Activated naive CD8-positive, alpha-beta T cell (primary cell): ENCODE data around the gene PHACTR1.
"Not testable (repeated sequence)": the region's sequence is repeated elsewhere in the genome, so short reads cannot be mapped to it uniquely, and the experiment has no call there.

ENCODE experiments used
- H3K27ac Mint-ChIP-seq: one replicate; pipeline ENCODE4 v1.8.0; 2021; ENCODE audit warnings: mixed read lengths
- H3K27me3 Mint-ChIP-seq: one replicate; pipeline ENCODE4 v1.8.0; 2021; ENCODE audit warnings: mixed read lengths
- H3K36me3 Mint-ChIP-seq: one replicate; pipeline ENCODE4 v1.8.0; 2021; ENCODE audit warnings: mixed read lengths
- H3K4me1 Mint-ChIP-seq: one replicate; pipeline ENCODE4 v1.8.0; 2021; ENCODE audit warnings: low read depth, mixed read lengths
- H3K4me3 Mint-ChIP-seq: one replicate; pipeline ENCODE4 v1.8.0; 2021; ENCODE audit warnings: mild to moderate bottlenecking, mixed read lengths
- H3K9me3 Mint-ChIP-seq: one replicate; pipeline ENCODE4 v1.8.0; 2021; ENCODE audit warnings: low read depth, mixed read lengths

The PHACTR1 gene

GRCh38 chr6:12725263-12725662, 8.7 kb downstream of the PHACTR1 start:
- Mint-ChIP-seq H3K27ac (no peak overlapping the region), H3K9me3 (no peaks in the 10 kb centered on the region), H3K36me3 (no peaks in the 10 kb centered on the region), H3K27me3 (peaks cover 5% of the 10 kb centered on the region), H3K4me1 (no peaks in the 10 kb centered on the region), H3K4me3 (no peak overlapping the region)

GRCh38 chr6:12729467-12729866, 12.9 kb downstream of the PHACTR1 start:
- H3K4me1 Mint-ChIP-seq, result no peaks in the 10 kb centered on the region
- no peak overlapping the region for H3K4me3 Mint-ChIP-seq
- H3K9me3 Mint-ChIP-seq, result no peaks in the 10 kb centered on the region
- H3K27me3 Mint-ChIP-seq, result peaks cover 3% of the 10 kb centered on the region
- H3K36me3 Mint-ChIP-seq, result no peaks in the 10 kb centered on the region
- no peak overlapping the region for H3K27ac Mint-ChIP-seq

- H3K9me3 Mint-ChIP-seq, H3K4me1 Mint-ChIP-seq, H3K4me3 Mint-ChIP-seq, H3K36me3 Mint-ChIP-seq, H3K27ac Mint-ChIP-seq, H3K27me3 Mint-ChIP-seq: not testable (repeated sequence)
Observed at GRCh38 chr6:12730809-12731208, 14.2 kb downstream of the PHACTR1 start.

- Mint-ChIP-seq H3K9me3 (no peaks in the 10 kb centered on the region), H3K4me3 (no peak overlapping the region), H3K27ac (no peak overlapping the region), H3K36me3 (no peaks in the 10 kb centered on the region), H3K27me3 (peaks cover 3% of the 10 kb centered on the region), H3K4me1 (no peaks in the 10 kb centered on the region)
Observed at GRCh38 chr6:12733876-12734275, 17.3 kb downstream of the PHACTR1 start.

DNA sequence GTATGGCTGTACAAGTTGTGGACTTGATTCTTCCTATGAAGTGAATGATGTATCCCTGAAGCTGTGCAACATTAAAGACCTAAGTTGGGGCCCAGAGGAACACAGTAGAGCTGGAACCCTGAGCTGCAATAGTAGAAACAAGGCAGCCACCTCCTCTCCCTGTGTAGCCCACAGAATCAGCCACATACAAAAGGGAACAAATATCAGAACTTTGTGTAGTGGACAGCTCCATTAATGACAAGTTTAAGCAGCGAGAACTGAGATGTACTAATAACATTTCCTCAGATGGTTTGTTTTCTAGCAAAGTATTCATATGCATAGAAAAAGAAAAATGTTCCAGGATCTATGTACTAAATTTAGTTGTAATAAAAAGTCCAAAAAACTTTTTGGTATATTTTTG, 19.2 kb downstream of the PHACTR1 start:
- H3K4me3 Mint-ChIP-seq, result no peak overlapping the region
- H3K9me3 Mint-ChIP-seq, result no peaks in the 10 kb centered on the region
- H3K36me3 Mint-ChIP-seq, result no peaks in the 10 kb centered on the region
- no peak overlapping the region for H3K27ac Mint-ChIP-seq
- H3K4me1 Mint-ChIP-seq, result no peaks in the 10 kb centered on the region
- H3K27me3 Mint-ChIP-seq, result peaks cover 3% of the 10 kb centered on the region

DNA sequence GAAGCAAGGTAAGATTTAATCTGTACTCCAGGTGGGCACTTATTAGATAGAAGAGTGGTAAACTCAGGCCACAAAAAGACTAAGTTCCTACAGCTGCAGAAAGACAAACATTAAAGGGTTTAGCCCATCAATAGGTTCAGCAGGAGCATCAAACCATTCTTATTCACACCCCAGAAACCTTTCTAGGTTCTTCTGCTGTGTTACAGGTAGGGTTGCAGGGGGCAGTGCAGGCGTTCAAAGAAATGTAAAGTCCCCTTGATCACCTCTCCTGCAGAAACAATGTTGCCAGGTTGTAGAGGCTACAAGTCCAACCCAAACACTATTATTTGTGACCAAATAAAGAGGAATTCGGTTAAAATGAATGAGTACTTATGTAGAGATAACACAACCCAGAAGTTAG, 31.8 kb downstream of the PHACTR1 start:
- Mint-ChIP-seq H3K27me3 (peaks cover 41% of the 10 kb centered on the region), H3K36me3 (peaks cover 8% of the 10 kb centered on the region), H3K9me3 (peaks cover 13% of the 10 kb centered on the region), H3K27ac (no peak overlapping the region), H3K4me3 (no peak overlapping the region), H3K4me1 (peaks cover 7% of the 10 kb centered on the region)

GRCh38 chr6:12748815-12749521, 32.4 kb downstream of the PHACTR1 start:
- Mint-ChIP-seq H3K36me3 (peaks cover 8% of the 10 kb centered on the region), H3K9me3 (peaks cover 12% of the 10 kb centered on the region), H3K27ac (no peak overlapping the region), H3K4me3 (no peak overlapping the region), H3K27me3 (peaks cover 41% of the 10 kb centered on the region), H3K4me1 (peaks cover 7% of the 10 kb centered on the region)

DNA sequence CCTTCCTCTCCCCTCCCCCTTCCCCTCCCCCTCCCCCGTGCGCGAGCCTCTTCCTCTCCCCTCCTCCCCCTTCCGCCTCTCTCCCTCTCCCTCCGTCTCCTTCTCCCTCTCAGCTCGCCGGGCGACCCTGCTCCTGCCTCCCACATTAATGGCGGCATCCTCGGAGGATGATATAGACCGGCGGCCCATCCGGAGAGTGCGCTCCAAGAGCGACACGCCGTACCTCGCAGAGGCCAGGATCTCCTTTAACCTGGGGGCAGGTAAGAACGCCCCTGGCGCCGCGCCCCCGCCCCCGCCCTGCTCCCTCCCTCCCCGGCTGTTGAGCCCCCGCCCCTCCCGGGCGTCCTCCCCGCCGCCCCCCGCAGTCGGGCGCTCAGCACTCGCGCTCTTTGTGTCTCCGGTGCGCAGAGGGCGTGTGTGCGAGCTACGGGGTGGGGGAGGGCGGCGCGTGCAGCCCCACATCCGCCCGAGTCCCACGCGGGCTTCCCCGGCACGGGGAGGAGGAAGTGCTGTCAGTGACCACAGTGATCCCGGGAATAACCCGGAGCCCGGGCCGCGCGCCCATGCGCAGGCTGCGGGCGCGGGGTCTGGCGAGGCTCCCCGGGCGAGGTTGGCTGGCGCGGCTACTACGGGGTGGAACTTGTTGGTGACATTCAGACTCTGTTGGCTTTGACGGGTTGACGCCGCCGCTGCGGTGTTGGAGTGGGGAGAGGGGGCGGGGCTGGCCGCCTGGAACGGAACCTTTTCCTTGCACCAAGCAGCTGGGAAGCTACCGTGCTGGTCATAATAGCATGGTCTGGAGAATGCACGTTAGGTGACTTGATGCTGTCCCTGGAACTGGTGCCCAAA, 33.2 kb downstream of the PHACTR1 start:
- peaks cover 7% of the 10 kb centered on the region for H3K4me1 Mint-ChIP-seq
- H3K36me3 Mint-ChIP-seq, result peaks cover 8% of the 10 kb centered on the region
- H3K4me3 Mint-ChIP-seq, result peak overlapping the region; percentile 49
- no peak overlapping the region for H3K27ac Mint-ChIP-seq
- peaks cover 11% of the 10 kb centered on the region for H3K9me3 Mint-ChIP-seq
- peaks cover 45% of the 10 kb centered on the region for H3K27me3 Mint-ChIP-seq

GRCh38 chr6:12750416-12750815, 33.8 kb downstream of the PHACTR1 start:
- Mint-ChIP-seq H3K27ac (no peak overlapping the region), H3K36me3 (peaks cover 3% of the 10 kb centered on the region), H3K4me1 (peaks cover 7% of the 10 kb centered on the region), H3K9me3 (peaks cover 4% of the 10 kb centered on the region), H3K4me3 (no peak overlapping the region), H3K27me3 (peaks cover 41% of the 10 kb centered on the region)

DNA sequence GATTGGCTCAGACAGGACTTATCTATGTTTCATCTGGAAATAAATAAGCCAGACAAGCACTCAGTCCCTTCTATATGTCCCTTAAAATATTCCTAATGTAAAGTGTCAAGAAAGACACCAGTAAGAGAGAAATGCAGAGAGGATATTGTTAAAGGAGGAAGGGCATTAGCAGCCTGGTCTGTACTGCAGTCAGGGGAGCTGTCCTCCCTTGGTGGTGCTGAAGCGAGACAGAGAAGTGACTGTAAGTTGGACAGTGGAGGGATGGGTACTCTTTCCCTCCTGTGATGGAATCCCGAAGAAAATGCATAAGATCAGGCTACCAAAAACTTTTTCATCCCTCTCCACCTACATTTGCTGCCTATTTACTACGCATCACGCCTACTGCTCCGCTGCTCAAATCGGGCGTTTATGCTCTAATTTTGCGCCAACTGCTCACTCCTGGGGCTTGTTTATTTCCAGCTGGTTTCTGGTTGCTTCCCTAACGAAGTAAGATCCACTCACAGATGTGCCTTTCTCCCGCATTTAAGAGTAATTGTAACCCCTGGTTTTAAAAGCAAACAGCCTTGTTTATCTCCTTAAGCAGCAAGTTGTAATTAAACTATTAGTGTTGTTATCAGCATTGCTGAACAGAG, 35.2 kb downstream of the PHACTR1 start:
- peaks cover 7% of the 10 kb centered on the region for H3K4me1 Mint-ChIP-seq
- peaks cover 3% of the 10 kb centered on the region for H3K36me3 Mint-ChIP-seq
- peaks cover 40% of the 10 kb centered on the region for H3K27me3 Mint-ChIP-seq
- H3K9me3 Mint-ChIP-seq, result no peaks in the 10 kb centered on the region
- H3K27ac Mint-ChIP-seq, result no peak overlapping the region
- H3K4me3 Mint-ChIP-seq, result no peak overlapping the region

- no peak overlapping the region for H3K27ac Mint-ChIP-seq
- no peak overlapping the region for H3K4me3 Mint-ChIP-seq
- H3K27me3 Mint-ChIP-seq, result peaks cover 38% of the 10 kb centered on the region
- peaks cover 7% of the 10 kb centered on the region for H3K4me1 Mint-ChIP-seq
- no peaks in the 10 kb centered on the region for H3K9me3 Mint-ChIP-seq
- H3K36me3 Mint-ChIP-seq, result peaks cover under 1% of the 10 kb centered on the region
Observed at GRCh38 chr6:12753036-12753435, 36.5 kb downstream of the PHACTR1 start.

- Mint-ChIP-seq H3K27ac (no peak overlapping the region), H3K4me1 (no peaks in the 10 kb centered on the region), H3K27me3 (peaks cover 9% of the 10 kb centered on the region), H3K4me3 (no peak overlapping the region), H3K9me3 (no peaks in the 10 kb centered on the region), H3K36me3 (no peaks in the 10 kb centered on the region)
Observed at GRCh38 chr6:12760226-12760625, 43.7 kb downstream of the PHACTR1 start.

- Mint-ChIP-seq H3K9me3 (no peaks in the 10 kb centered on the region), H3K4me3 (no peak overlapping the region), H3K4me1 (no peaks in the 10 kb centered on the region), H3K36me3 (no peaks in the 10 kb centered on the region), H3K27ac (no peak overlapping the region), H3K27me3 (peaks cover 9% of the 10 kb centered on the region)
Observed at GRCh38 chr6:12760911-12761310, 44.3 kb downstream of the PHACTR1 start.

DNA sequence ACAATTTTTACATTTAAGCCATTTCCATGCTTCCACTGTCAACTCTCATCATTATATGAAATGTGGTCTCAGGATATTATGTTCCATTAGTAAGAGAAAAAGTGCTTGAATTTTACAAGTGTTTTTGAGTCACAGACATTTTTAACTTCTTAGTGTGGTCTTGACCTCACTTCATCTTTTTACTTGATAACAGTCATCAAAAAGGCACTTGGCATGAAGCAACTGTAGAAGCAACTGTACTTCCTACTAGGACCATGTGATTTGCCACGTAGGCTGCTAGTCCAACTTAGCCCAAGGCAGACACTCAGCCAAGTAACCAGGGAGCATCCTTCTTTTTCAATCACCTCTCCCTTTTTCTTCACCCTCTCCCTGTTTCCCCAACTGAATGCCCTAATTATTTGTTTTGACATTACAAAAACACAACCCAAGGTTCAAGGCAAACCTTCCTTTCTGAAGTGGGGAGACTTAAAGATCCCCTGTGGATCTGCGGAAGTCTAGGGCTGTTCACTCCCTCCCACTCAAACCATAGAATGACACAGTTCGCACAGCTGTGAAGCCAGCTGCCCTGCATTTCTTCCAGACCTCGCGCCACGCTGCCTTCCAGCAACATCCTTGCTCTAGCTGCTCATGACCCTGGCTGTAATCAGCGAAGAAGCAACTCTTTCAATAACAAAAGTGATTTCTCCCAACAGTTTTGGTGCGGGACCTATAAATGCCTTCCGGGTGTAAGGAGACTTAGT, 45.0 kb downstream of the PHACTR1 start:
- no peak overlapping the region for H3K27ac Mint-ChIP-seq
- H3K4me3 Mint-ChIP-seq, result no peak overlapping the region
- H3K27me3 Mint-ChIP-seq, result peaks cover 9% of the 10 kb centered on the region
- H3K9me3 Mint-ChIP-seq, result no peaks in the 10 kb centered on the region
- no peaks in the 10 kb centered on the region for H3K4me1 Mint-ChIP-seq
- no peaks in the 10 kb centered on the region for H3K36me3 Mint-ChIP-seq
